Adrenal gland (tissue), 12 donors: Measurements from ENCODE around the gene ARHGAP18. TPM values are rescaled to one million over a fixed set of nuclear protein-coding genes. Genes with fewer than 3 reads are reported as not detected.

Experiments used
- DNase-seq, 7 donors: peaks; one replicate each; pipeline ENCODE4 v3.0.0-alpha.2; 2019 to 2020
- H3K27ac ChIP-seq, 5 donors: fragments of 200-600 bp; sonication (generic) in 4 of 5; 1 replicate in 3 of 5; 2 replicates in 2 of 5; pipeline versions ENCODE4 v1.5.1 to v1.8.0; 2016 to 2020; ENCODE audit warnings: mild to moderate bottlenecking in 1 of 5
- H3K27me3 ChIP-seq: fragments of 200-600 bp; 2 replicates; pipeline ENCODE4 v1.8.0; 2021
- H3K36me3 ChIP-seq, 2 donors: fragments of 200-600 bp; replicated peaks in 1 of 2; 1 replicate in 1 of 2; 2 replicates in 1 of 2; pipeline versions ENCODE4 v1.5.1 to v1.8.0; 2018 to 2022
- H3K4me1 ChIP-seq, 2 donors: fragments of 200-600 bp; replicated peaks in 1 of 2; 1 replicate in 1 of 2; 2 replicates in 1 of 2; pipeline versions ENCODE4 v1.5.1 to v1.8.0; 2018 to 2021
- H3K4me3 ChIP-seq, 4 donors: fragments of 200-600 bp; sonication (generic) in 3 of 4; one replicate each; pipeline ENCODE4 v1.5.1; 2016 to 2018
- H3K9me3 ChIP-seq, 3 donors: fragments of 200-600 bp; sonication (generic) in 1 of 3; replicated peaks in 1 of 3; 1 replicate in 2 of 3; 2 replicates in 1 of 3; pipeline versions ENCODE4 v1.5.1 to v1.8.0; 2016 to 2021
- POLR2A ChIP-seq, 2 donors: fragments of 450-650 bp; IDR thresholded peaks; one replicate each; pipeline ENCODE4 v1.6.1; 2017; ENCODE audit warnings: antibody characterized with exemption in 2 of 2, mild to moderate bottlenecking in 2 of 2, moderate library complexity in 1 of 2
- WGBS, 4 donors: extraction: QIAGEN DNeasy Blood & Tissue Kit in 2 of 4; methylation state at CpG; one replicate each; pipeline versions ENCODE4 v1.1.5 to v1.1.7; 2013 to 2017; 5-methylcytosine and 5-hydroxymethylcytosine counted together
- intact Hi-C, 2 donors: fragments of 100-400 bp; cut with DNase I; formaldehyde crosslinking; loops; one replicate each; pipeline versions ENCODE4 v1.14.1 to v1.15.0; 2022 to 2023
- polyA plus RNA-seq, 3 donors: library from polyadenylated mRNA; stranded (reverse); fragments of 200-250 nt in 2 of 3; fragments of 350-450 nt in 1 of 3; fragmentation: Illumina TruSeq in 1 of 3; extraction: RNeasy Lipid Tissue Mini Kit (QIAGEN cat#74804) in 1 of 3; gene quantifications; one replicate each; pipeline ENCODE4 v1.2.3, GENCODE V29; 2013 to 2014
- total RNA-seq, 9 donors: library from RNA; depleted of rRNA in 4 of 9; stranded (reverse); fragments of >200 nt in 4 of 9; fragments of 120-200 nt in 1 of 9; fragmentation: NEBNext Ultra II Directional in 1 of 9; extraction: Animal tissue kit (Norgen Biotek cat#: 25700) in 1 of 9; gene quantifications; one replicate each; pipeline versions ENCODE4 v1.1.0 to v1.2.4, GENCODE V29; 2013 to 2023
- TF ChIP-seq, protein P1 (sequence below), 6 experiments: fragments of 450-650 bp in 4 of 6; fragments of 200-600 bp in 2 of 6; sonication (generic) in 1 of 6; IDR thresholded peaks; 1 replicate in 5 of 6; 2 replicates in 1 of 6; pipeline versions ENCODE4 v1.5.1 to v1.8.0; 2016 to 2021; ENCODE audit warnings: antibody characterized with exemption in 6 of 6, mild to moderate bottlenecking in 2 of 6, moderate library complexity in 1 of 6
- donor health status: healthy with polysubstance abuse.
- donor health status: Bipolar disorder and iron deficiency.
- donor health status: DM: yes; HTN: yes; CAD: no.
- donor health status: DM: no; HTN: no; CAD: no.
- donor health status: DM: no; HTN: no; CAD: no.
- donor health status: DM: yes; HTN: yes; CAD: no.

Gene ARHGAP18
- total and polyA plus RNA-seq, 12 donors: 22.0 to 101 (median 75.8) TPM

DNA sequence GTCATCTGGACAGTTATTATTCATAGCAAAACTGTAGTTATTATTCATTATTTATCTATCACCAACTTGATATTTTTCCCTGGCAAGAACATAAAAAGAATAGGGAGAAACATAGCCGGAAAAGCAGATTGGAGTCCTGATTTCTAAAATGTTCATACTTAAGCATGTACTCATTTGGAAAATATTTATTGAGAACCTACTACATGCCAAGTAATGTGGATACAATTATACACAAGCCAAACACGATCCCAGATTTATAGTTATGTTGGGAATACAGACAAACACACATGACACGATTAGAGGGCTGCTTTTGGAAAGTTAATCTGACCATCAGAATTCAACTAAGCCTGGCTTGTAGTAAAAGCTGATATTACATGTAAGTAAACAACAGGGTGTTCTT, 30.7 kb downstream of the ARHGAP18 start:
- peak overlapping the region in 2 of 5 donors; percentile 2 to 46 for H3K27ac ChIP-seq
- no peak for DNase-seq
- TF ChIP-seq, protein P1, sequence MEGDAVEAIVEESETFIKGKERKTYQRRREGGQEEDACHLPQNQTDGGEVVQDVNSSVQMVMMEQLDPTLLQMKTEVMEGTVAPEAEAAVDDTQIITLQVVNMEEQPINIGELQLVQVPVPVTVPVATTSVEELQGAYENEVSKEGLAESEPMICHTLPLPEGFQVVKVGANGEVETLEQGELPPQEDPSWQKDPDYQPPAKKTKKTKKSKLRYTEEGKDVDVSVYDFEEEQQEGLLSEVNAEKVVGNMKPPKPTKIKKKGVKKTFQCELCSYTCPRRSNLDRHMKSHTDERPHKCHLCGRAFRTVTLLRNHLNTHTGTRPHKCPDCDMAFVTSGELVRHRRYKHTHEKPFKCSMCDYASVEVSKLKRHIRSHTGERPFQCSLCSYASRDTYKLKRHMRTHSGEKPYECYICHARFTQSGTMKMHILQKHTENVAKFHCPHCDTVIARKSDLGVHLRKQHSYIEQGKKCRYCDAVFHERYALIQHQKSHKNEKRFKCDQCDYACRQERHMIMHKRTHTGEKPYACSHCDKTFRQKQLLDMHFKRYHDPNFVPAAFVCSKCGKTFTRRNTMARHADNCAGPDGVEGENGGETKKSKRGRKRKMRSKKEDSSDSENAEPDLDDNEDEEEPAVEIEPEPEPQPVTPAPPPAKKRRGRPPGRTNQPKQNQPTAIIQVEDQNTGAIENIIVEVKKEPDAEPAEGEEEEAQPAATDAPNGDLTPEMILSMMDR (IDR thresholded peaks at IDR 0.05): no peak
- H3K9me3 ChIP-seq: no peaks in the 10 kb centered on the region
- 33 to 47% (median 40%) methylated on average over 3 of the region's 3 CpGs for WGBS, 4 donors
- H3K4me3 ChIP-seq: no peak overlapping the region
- H3K4me1 ChIP-seq: peaks cover 22 to 68% of the 10 kb centered on the region in 2 donors
- no peaks in the 10 kb centered on the region for H3K27me3 ChIP-seq
- intact Hi-C loops: no loop called here
- H3K36me3 ChIP-seq: no peaks in the 10 kb centered on the region

DNA sequence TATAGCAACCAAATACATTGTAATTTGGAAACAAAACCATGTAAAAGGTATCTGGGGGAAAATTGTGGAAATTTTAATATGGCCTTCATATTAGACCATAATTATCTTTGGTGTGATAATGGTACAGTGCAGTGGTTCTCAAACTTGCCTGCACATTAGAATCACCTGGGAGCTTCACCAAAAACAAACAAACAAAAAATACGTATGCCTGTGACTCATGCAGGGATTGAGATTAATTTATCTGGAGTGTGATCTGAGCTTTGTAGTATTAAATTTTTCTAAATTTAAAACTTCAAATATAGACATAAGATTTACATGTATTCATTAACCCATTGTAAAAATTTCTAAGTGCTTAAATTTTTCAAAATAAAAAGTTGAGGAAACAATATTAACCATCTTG, 31.5 kb downstream of the ARHGAP18 start:
- DNase-seq: no peak
- Histone ChIP-seq H3K4me1 (peaks cover 22 to 68% of the 10 kb centered on the region in 2 donors), H3K9me3 (no peaks in the 10 kb centered on the region), H3K36me3 (no peaks in the 10 kb centered on the region), H3K27me3 (no peaks in the 10 kb centered on the region), H3K4me3 (no peak overlapping the region), H3K27ac (peak overlapping the region in 1 of 5 donors; percentile 44)
- intact Hi-C loops: no loop called here
- TF ChIP-seq, protein P1 (IDR thresholded peaks at IDR 0.05): no peak
- no peak for TF ChIP-seq POLR2A (IDR thresholded peaks at IDR 0.05)
- WGBS, 4 donors: 34 to 46% (median 39%) methylated on average over 1 of the region's 1 CpG

DNA sequence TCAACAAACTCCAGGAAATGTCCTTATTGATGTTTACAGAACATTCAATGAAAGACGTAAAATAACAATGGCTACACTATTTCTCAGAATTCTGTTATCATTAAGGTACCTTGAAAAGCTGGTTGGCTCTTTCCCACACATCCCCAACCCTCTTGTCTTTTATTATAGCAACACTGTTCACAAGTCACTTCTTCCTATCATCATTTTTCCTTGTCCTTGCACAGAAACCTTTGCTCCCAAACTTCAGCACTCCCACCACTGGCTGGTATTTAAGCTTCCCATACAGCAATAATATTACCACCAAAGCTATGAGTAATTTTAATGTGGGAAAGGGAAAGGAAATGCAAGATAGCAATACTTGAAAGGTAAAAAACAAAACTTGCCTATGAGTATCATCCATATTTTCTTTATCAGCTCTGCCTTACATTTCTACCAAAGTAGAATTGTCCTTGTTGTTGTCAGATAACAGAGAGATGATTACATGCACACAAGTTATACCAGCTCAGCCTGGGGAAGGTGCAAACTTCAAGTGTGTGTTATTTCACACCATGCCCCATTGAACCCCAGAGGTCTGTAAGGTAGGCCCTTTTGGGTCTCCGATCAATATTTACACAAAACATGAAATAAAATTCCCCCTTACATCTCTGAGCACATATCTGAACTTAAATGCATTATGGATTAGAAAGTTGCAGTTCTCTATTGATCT, 32.2 kb downstream of the ARHGAP18 start:
- Histone ChIP-seq H3K9me3 (no peaks in the 10 kb centered on the region), H3K4me3 (no peak overlapping the region), H3K4me1 (peaks cover 24 to 68% of the 10 kb centered on the region in 2 donors), H3K27ac (peak overlapping the region in 1 of 5 donors; percentile 44), H3K27me3 (no peaks in the 10 kb centered on the region), H3K36me3 (no peaks in the 10 kb centered on the region)
- TF ChIP-seq, protein P1 (IDR thresholded peaks at IDR 0.05): no peak
- no peak for TF ChIP-seq POLR2A (IDR thresholded peaks at IDR 0.05)
- intact Hi-C loops: no loop called here
- WGBS, 4 donors: 69 to 80% (median 74%) methylated on average over 2 of the region's 2 CpGs
- DNase-seq: no peak

DNA sequence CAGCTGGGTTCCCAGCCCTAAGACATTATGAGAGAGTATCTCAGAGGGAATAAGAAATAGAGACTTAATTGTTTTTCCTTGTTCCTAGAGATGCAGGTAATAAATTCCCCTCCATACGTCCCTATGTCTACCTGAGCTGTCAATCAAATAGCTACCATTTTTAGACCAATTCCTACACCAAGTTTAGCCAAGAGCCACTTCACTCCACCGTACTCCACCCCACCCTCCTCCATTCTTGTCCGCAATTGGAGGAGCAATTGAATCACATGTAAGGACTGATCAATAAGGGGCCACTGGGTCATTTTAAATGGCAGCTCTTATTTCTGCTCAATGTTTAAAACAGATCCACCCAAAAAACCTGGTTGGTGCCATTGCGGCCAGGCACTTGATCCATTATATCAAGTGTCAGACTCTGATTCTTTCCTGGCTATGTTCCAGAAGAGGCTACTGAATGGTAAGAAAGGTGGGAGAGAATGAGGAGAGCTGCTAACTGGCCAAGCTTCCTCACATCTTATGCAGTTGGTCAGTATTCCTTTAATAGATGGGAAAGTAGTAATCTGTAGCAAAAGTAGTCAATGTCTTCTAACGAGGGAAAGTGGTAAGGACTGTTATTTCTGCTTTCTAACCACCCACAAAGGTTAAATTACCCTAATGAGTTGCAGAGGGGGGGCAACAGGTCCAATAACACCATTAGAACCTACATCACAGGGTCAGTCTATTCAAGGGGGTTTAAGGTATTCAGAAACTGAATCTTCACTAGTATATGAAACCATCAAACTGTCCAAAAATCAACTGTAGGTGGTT, 34.1 kb downstream of the ARHGAP18 start:
- peak overlapping the region in 3 of 5 donors; percentile 3 to 13 (median 9) for H3K27ac ChIP-seq
- H3K4me3 ChIP-seq: no peak overlapping the region
- no peaks in the 10 kb centered on the region for H3K9me3 ChIP-seq
- TF ChIP-seq, protein P1 (IDR thresholded peaks at IDR 0.05): no peak
- TF ChIP-seq POLR2A (IDR thresholded peaks at IDR 0.05): no peak
- DNase-seq: no peak
- no peaks in the 10 kb centered on the region for H3K36me3 ChIP-seq
- no peaks in the 10 kb centered on the region for H3K27me3 ChIP-seq
- WGBS, 4 donors: 87 to 97% (median 94%) methylated on average over 5 of the region's 5 CpGs
- intact Hi-C loops: no loop called here
- peaks cover 34 to 76% of the 10 kb centered on the region in 2 donors for H3K4me1 ChIP-seq
